B cell (primary cell): ENCODE data around the gene MRPL28.

Experiments used
- CTCF ChIP-seq: fragments of 200-600 bp; IDR thresholded peaks from one replicate; pipeline ENCODE4 v1.8.0; 2022; ENCODE audit warnings: antibody characterized with exemption, mild to moderate bottlenecking
- EZH2 ChIP-seq: IDR thresholded peaks from 2 replicates; pipeline ENCODE4 v1.6.1; 2012; ENCODE audit warnings: borderline replicate concordance, low read depth, mild to moderate bottlenecking, moderate library complexity, low read length; ENCODE audit not compliant: insufficient read depth, poor library complexity, severe bottlenecking

GRCh38 chr16:404971-405486 lies 34.7 kb upstream of the MRPL28 start:
- TF ChIP-seq CTCF = no peak
- TF ChIP-seq EZH2 = no peak
